ENCODE results near the gene MYH11.

GRCh38 chr16:15808071-15808470, 48.8 kb downstream of the MYH11 start:
- TF ChIP-seq POLR2A (IDR thresholded peaks at IDR 0.05; ENCODE audit: low read depth, low read length), result no peak
- no peak for TF ChIP-seq POLR2AphosphoS5 (IDR thresholded peaks at IDR 0.05; ENCODE audit: low read depth, low read length)

All from GM12891 (cell line).